Glomerular endothelial cell (primary cell): ENCODE results near the gene CLEC3A. TPM values are rescaled to one million over a fixed set of nuclear protein-coding genes. Genes with fewer than 3 reads are reported as not detected.
"Not testable (repeated sequence)": the region's sequence is repeated elsewhere in the genome, so short reads cannot be mapped to it uniquely, and the experiment has no call there.

Experiments
- DNase-seq: peaks from one replicate; pipeline ENCODE4 v3.0.0-alpha.2; 2011; ENCODE audit warnings: low read depth, low spot score; ENCODE audit errors: extremely low read depth
- total RNA-seq: library from RNA; depleted of rRNA; stranded (reverse); fragments of >200 nt; gene quantifications from 2 replicates; pipeline ENCODE4 v1.2.3, GENCODE V29; 2015

CLEC3A gene
- total RNA-seq, 1 donor from 2014 or later, result not detected

GRCh38 chr16:78028018-78028417, 5.7 kb downstream of the CLEC3A start:
- DNase-seq, result no peak

- DNase-seq, result no peak
Measured at GRCh38 chr16:78034530-78034929, 12.2 kb downstream of the CLEC3A start.

- DNase-seq, result no peak
Measured at GRCh38 chr16:78035012-78035411, 12.7 kb downstream of the CLEC3A start.

GRCh38 chr16:78040396-78040795, 18.0 kb downstream of the CLEC3A start:
- DNase-seq, result no peak

GRCh38 chr16:78045865-78046581, 23.7 kb downstream of the CLEC3A start:
- DNase-seq, result no peak

- no peak for DNase-seq
Measured at GRCh38 chr16:78048319-78048718, 26.0 kb downstream of the CLEC3A start.

- no peak for DNase-seq
Measured at GRCh38 chr16:78050734-78051400, 28.5 kb downstream of the CLEC3A start.

- DNase-seq, result no peak
Measured at GRCh38 chr16:78057803-78058564, 35.6 kb downstream of the CLEC3A start.

GRCh38 chr16:78059806-78060205, 37.5 kb downstream of the CLEC3A start:
- DNase-seq, result not testable (repeated sequence)

GRCh38 chr16:78060295-78060694, 37.9 kb downstream of the CLEC3A start:
- DNase-seq, result no peak

GRCh38 chr16:78060809-78061208, 38.5 kb downstream of the CLEC3A start:
- no peak for DNase-seq

- no peak for DNase-seq
Measured at GRCh38 chr16:78065319-78065718, 43.0 kb downstream of the CLEC3A start.

GRCh38 chr16:78069913-78070312, 47.6 kb downstream of the CLEC3A start:
- DNase-seq, result no peak

- no peak for DNase-seq
Measured at GRCh38 chr16:78072275-78072674, 49.9 kb downstream of the CLEC3A start.

GRCh38 chr16:78075800-78076199, 53.5 kb downstream of the CLEC3A start:
- no peak for DNase-seq

- no peak for DNase-seq
Measured at GRCh38 chr16:78081341-78081740, 59.0 kb downstream of the CLEC3A start.

Other genes with a start within 250 kb of the CLEC3A start
- 6.4 and 30.6 TPM in 2 replicates for gene VAT1L, start 234.0 kb upstream of the CLEC3A start, total RNA-seq
- gene WWOX, start 77.1 kb downstream of the CLEC3A start, total RNA-seq, result 15.1 and 19.1 TPM in 2 replicates